ENCODE data around the gene SHISAL1. TPM values are rescaled to one million over a fixed set of nuclear protein-coding genes. Genes with fewer than 3 reads are reported as not detected.

The SHISAL1 gene
- total RNA-seq, 1 donor from 2014 or later: 2.8 TPM

- H3K27ac Mint-ChIP-seq: no peak overlapping the region
- no peak overlapping the region for H3K4me3 Mint-ChIP-seq
- no peaks in the 10 kb centered on the region for H3K27me3 Mint-ChIP-seq
- H3K36me3 Mint-ChIP-seq: peaks cover 5% of the 10 kb centered on the region
- peaks cover 11% of the 10 kb centered on the region for H3K9me3 Mint-ChIP-seq
- TF ChIP-seq, protein P1, sequence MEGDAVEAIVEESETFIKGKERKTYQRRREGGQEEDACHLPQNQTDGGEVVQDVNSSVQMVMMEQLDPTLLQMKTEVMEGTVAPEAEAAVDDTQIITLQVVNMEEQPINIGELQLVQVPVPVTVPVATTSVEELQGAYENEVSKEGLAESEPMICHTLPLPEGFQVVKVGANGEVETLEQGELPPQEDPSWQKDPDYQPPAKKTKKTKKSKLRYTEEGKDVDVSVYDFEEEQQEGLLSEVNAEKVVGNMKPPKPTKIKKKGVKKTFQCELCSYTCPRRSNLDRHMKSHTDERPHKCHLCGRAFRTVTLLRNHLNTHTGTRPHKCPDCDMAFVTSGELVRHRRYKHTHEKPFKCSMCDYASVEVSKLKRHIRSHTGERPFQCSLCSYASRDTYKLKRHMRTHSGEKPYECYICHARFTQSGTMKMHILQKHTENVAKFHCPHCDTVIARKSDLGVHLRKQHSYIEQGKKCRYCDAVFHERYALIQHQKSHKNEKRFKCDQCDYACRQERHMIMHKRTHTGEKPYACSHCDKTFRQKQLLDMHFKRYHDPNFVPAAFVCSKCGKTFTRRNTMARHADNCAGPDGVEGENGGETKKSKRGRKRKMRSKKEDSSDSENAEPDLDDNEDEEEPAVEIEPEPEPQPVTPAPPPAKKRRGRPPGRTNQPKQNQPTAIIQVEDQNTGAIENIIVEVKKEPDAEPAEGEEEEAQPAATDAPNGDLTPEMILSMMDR (conservative IDR thresholded peaks at IDR 0.05): no peak
- peaks cover 16% of the 10 kb centered on the region for H3K4me1 Mint-ChIP-seq (ENCODE audit: unreplicated experiment)
- DNase-seq (ENCODE audit: extremely low spot score, unreplicated experiment): no peak
Measured at GRCh38 chr22:44293876-44294275, 18.9 kb downstream of the SHISAL1 start.

GRCh38 chr22:44293034-44293433 lies 19.7 kb downstream of the SHISAL1 start:
- Mint-ChIP-seq H3K27ac (peak overlapping the region; percentile 50), H3K4me1 (ENCODE audit: unreplicated experiment) (peaks cover 16% of the 10 kb centered on the region), H3K36me3 (peaks cover 5% of the 10 kb centered on the region), H3K9me3 (peaks cover 11% of the 10 kb centered on the region), H3K27me3 (no peaks in the 10 kb centered on the region), H3K4me3 (no peak overlapping the region)
- TF ChIP-seq, protein P1 (conservative IDR thresholded peaks at IDR 0.05): no peak
- no peak for DNase-seq (ENCODE audit: extremely low spot score, unreplicated experiment)

DNA sequence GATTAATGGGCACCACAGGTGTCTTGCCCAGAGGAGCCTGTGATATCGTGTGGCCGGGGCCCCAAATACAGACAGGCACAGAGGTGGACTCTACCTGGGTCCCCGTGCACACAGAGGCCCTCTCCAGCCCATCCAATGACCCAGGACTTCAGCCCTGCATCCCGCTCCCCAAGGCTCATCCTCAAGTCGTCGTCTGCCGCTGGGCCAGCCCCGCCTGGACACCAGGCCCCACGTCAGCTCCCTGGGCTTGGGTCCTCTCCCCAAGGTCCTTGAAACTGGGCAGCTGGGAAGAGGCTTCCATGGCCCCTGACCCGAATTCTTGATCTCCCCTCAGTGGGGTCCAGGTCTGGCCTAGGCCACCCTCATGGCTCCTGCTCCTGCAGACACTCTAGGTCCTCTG lies 20.2 kb downstream of the SHISAL1 start:
- DNase-seq (ENCODE audit: extremely low spot score, unreplicated experiment): no peak
- H3K27ac Mint-ChIP-seq: no peak overlapping the region
- peaks cover 5% of the 10 kb centered on the region for H3K36me3 Mint-ChIP-seq
- H3K4me1 Mint-ChIP-seq (ENCODE audit: unreplicated experiment): peaks cover 16% of the 10 kb centered on the region
- H3K9me3 Mint-ChIP-seq: peaks cover 11% of the 10 kb centered on the region
- TF ChIP-seq, protein P1 (conservative IDR thresholded peaks at IDR 0.05): no peak
- no peak overlapping the region for H3K4me3 Mint-ChIP-seq
- no peaks in the 10 kb centered on the region for H3K27me3 Mint-ChIP-seq

DNA sequence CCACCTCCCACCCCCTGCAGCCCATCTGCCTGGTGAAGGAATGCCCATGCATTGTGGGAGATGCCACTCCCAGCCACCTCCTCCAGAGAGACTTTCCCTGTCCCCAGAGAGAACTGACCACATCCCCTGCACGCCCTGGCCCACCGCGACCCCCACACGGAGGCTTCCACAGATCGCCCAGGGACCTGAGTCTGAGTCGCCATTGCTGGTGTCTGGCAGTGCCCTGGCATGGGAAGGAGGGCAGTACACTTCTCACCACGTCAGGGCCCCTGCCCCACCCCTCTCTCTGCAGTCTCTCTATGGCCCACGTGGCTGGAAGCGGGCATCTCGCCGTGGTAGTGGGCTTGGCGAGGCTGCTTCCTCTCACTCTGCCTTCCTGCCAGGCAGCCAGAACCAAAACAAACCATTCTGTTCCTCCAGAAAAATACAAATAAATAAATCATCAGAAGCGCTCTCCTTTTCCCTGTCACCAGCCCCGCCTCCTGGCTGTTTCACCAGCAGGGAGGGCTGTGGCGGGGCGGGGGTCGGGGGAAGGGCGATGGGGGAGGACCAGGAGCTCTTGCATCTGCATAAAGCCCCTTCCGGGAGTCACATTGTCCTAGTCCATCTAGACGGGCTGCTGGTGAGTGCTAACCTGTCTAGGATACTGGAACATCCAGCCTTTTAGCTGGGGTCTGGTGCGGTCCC lies 20.9 kb downstream of the SHISAL1 start:
- no peak overlapping the region for H3K4me3 Mint-ChIP-seq
- H3K27ac Mint-ChIP-seq: no peak overlapping the region
- H3K27me3 Mint-ChIP-seq: no peaks in the 10 kb centered on the region
- no peak for DNase-seq (ENCODE audit: extremely low spot score, unreplicated experiment)
- TF ChIP-seq, protein P1 (conservative IDR thresholded peaks at IDR 0.05): no peak
- peaks cover 5% of the 10 kb centered on the region for H3K36me3 Mint-ChIP-seq
- peaks cover 16% of the 10 kb centered on the region for H3K4me1 Mint-ChIP-seq (ENCODE audit: unreplicated experiment)
- peaks cover 11% of the 10 kb centered on the region for H3K9me3 Mint-ChIP-seq

DNA sequence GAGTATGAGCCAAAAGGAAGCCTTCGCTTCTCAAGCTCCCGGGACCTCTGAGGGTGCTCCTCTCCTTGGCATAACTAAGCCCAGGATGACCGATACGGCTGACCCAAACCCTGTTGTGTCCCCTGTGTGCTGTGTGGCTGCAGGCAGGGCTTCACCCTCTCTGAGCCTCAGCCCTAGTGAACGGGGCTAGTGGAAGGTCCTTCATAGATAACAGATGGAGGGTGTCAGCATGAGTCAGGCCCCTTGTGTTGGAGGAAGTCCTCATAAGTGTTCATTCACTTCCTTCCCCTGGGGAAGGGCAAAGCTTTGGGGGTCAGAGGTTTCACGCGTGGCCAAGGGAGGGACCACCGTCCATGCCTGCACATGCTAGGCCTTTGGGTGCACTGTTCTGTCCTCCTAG lies 21.5 kb downstream of the SHISAL1 start:
- TF ChIP-seq, protein P1 (conservative IDR thresholded peaks at IDR 0.05): no peak
- H3K4me1 Mint-ChIP-seq (ENCODE audit: unreplicated experiment): peaks cover 16% of the 10 kb centered on the region
- H3K27ac Mint-ChIP-seq: no peak overlapping the region
- H3K9me3 Mint-ChIP-seq: peaks cover 11% of the 10 kb centered on the region
- DNase-seq (ENCODE audit: extremely low spot score, unreplicated experiment): no peak
- H3K36me3 Mint-ChIP-seq: peaks cover 5% of the 10 kb centered on the region
- no peaks in the 10 kb centered on the region for H3K27me3 Mint-ChIP-seq
- H3K4me3 Mint-ChIP-seq: no peak overlapping the region
